HG03521 (cell line): Measurements from ENCODE around the gene RTF1.
A peak's percentile ranks its signal among the peaks of the same experiment; 100 is the strongest.
"Not testable (repeated sequence)": the region's sequence is repeated elsewhere in the genome, so short reads cannot be mapped to it uniquely, and the experiment has no call there.

Source experiments
- ATAC-seq: cut with Tn5 transposase; IDR thresholded peaks from one replicate; pipeline ENCODE4 v1.9.1; 2021; ENCODE audit warnings: mild to moderate bottlenecking, moderate library complexity; ENCODE audit not compliant: unreplicated experiment

RTF1 gene

GRCh38 chr15:41435037-41435786, 18.3 kb downstream of the RTF1 start:
- no peak for ATAC-seq

DNA sequence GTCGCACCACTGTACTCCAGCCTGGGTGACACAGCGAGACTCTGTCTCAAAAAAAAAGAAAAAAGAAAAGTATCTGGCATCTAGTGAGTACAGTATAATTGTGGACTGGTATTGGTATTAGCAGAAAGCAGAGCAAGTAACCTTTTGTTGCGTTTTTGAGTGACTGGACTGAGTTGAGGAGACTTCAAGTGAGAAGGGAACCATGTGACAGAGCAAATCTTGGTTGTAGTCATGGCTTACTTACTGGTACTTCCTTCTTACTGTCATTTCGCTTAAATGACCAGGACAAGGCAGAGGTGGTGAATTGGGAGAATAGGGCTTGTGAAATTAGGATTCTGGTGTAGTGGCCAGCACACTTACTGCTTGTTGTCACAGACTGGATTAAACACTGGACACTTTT, 20.6 kb downstream of the RTF1 start:
- no peak for ATAC-seq

DNA sequence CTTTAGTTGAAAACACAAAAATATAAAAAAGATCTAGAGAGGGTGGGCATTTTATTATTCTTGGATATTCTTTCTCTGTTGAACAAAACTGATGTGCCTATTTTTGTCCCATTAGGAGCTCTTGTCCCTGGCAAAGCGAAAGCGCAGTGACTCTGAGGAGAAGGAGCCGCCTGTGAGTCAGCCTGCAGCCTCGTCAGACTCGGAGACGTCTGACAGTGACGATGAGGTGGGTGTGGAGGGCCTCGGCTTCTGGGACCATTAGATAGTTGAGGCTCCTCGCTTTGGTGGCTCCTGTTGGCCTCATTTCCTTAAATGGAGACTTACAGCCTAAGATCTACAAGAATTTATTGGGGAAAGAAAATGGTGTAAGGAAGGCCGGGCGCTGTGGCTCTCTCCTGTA, 21.3 kb downstream of the RTF1 start:
- ATAC-seq, result no peak

DNA sequence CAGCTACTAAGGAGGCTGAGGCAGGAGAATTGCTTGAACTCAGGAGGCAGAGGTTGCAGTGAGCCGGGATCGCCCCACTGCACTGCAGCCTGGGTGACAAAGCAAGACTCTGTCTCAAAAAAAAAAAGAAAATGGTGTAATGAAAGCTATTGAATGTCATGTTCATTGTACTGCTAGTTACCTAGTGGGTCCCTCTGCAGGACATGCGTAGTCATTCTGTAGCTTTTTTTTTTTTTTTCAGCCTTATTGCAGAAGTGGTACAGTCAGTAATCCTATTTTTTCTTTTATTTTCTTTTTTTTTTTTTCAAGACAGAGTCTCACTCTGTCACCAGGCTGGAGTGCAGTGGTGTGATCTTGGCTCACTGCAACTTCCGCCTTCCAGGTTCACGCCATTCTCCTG, 21.9 kb downstream of the RTF1 start:
- ATAC-seq, result not testable (repeated sequence)

- ATAC-seq, result no peak
These were observed 26.4 kb downstream of the RTF1 start for GRCh38 chr15:41443275-41443674.

DNA sequence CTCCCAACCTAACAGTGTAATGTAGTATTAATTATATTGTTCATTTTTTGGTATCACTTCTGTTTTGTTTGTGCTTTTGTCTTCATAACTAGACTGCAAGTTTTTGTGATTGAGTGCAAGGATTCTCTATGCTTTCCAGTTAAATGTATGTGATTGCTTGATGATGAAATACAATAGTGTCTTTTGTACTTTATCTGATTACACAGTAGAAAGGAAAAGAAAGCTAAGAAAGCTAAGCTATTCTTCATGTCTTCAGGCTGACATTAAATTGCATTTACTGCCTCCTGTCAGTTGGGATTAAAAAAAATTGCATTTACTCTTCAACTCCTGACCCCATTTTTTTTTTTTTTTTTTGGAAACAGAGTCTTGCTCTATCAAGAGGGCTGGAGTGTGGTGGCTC, 28.5 kb downstream of the RTF1 start:
- no peak for ATAC-seq

DNA sequence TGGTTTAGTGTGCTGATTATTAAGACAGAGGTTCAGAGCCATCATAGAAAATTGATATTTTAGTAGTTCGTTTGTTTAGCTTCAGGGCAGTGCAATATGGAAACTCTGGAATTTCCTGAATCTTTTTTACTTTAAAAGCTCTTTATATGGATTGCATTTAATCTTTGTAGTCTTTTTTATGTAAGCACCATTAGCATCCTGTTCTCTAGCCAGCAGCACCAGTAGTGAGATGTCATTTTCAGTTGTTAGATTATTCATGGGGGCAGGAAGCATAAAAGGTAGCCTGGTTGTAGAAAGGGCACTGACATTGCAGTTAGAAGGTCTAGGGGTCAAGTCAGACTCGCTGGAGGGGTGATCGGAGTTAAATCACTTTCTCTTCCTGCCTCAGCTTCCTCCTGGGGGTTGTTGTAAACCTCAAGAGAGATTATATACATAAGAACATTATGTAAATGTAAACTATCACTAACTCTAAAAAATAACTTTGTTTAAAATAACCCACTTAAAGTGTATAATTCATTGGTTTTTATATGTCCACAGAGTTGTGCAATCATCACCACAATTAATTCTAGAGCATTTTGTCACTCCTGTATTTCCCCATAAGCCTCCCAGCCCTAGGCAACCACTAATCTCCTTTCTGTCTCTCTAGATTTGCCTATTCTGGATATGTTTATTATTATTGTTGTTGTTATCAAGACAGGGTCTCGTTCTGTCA, 45.3 kb downstream of the RTF1 start:
- no peak for ATAC-seq

DNA sequence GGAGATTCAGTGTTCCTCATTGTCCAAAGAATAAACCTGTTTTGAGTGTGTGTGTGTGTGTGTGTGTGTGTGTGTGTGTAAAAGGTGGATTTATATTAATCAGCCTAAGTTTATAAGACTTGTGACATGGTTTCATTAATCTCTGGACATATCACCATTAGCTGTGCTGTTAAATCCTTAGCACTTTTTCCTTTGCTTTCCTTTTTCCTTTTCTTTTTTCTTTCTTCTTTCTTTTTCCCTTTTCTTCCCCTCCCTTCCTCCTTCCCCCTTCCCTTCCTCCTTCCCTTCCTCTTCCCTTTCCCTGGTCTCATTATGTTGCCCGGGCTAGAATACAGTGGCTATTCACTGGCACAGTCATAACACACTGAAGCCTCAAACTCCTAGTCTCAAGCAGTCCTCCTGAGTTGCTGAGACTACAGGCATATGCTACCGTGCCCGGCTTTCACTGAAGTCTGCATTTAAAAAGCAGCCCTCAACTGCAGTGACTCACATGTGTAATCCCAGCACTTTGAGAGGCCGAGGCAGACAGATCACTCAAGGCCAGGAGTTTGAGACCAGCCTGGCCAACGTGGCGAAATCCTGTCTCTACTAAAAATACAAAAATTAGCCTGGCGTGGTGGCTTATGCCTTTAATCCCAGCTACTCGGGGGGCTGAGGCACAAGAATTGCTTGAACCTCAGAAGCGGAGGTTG, 48.1 kb downstream of the RTF1 start:
- ATAC-seq, result no peak

DNA sequence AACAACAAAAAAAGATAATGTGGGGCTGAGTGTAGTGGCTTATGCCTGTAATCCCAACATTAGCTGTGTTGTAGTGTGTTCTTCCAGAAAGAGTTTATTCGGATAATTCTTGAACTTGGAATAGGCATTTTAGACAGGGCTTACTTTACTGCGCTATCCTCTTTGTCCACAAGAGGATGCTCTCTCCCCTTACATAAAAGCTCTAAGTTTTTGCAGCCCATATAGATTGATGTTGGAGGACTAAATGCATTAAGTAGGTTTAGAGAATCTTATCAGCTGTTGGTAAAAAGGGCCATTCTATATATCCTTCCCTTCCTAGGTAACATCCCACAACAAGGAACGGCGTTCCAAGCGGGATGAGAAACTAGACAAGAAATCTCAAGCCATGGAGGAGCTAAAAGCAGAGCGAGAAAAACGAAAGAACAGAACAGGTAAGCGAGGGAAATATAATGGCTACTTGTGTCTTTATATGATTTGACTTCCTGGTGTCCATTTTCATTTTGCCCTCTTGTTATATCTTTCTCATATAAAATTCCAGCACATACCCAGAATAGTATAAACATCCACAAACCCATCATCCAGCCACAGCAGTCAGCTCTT, 49.0 kb downstream of the RTF1 start:
- ATAC-seq, result no peak

DNA sequence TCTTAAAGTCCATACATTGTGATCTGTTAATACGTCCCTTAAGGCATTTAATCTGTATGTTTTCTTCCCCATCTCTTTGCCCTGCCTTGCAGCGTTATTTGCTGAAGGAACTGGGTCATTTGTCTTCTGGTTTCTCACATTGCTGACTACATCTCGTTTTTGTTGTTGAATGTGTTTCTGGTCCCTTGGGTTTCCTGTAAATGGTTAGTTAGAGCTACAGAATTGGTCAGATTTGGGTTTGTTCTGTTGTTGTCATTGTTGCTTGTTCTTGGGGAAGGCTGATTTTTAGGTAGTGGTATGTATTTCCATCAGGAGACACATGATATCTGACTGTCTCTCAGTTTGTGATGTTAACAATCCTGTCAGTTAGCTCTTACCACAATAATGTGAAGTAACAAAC, 49.8 kb downstream of the RTF1 start:
- ATAC-seq, result no peak

DNA sequence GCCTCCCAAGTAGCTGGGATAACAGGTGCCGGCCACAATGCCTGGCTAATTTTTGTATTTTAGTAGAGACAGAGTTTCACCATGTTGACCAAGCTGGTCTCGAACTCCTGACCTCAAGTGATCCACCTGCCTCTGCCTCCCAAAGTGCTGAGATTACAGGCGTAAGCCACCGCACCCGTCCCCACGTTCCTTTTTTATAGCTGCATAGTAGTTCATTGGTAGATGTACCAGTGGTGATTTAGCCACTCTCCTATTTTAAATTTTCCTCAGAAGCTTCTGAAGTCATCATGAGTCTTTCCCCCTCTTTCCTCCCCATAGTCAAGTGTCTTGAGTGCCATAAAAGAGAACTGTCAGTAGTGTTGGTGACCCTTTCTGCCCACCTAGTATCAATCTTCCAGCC, 52.7 kb downstream of the RTF1 start:
- ATAC-seq, result not testable (repeated sequence)

- ATAC-seq, result no peak
These were observed 56.5 kb downstream of the RTF1 start for GRCh38 chr15:41473418-41473817.

DNA sequence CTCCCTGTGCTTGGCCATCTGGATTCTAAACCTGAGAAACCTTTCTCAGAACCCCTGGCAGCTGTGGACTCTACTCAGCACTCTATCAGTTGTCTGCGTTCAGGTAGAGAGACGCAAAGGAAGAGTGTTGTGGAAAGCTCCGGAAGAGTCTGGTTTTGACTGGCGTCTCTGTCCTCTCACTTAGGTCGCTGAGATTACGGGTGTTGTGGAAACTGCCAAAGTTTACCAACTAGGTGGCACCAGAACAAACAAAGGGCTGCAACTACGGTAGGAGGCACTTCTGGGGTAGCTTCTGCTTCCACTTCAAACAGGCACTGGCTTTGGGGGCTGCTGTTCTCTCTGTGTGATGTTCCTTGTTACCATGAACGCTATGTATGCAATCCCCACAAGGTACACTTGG, 57.5 kb downstream of the RTF1 start:
- ATAC-seq, result no peak

- ATAC-seq, result no peak
These were observed 58.0 kb downstream of the RTF1 start for GRCh38 chr15:41474941-41475340.

- ATAC-seq, result no peak
These were observed 59.6 kb downstream of the RTF1 start for GRCh38 chr15:41476416-41477048.

DNA sequence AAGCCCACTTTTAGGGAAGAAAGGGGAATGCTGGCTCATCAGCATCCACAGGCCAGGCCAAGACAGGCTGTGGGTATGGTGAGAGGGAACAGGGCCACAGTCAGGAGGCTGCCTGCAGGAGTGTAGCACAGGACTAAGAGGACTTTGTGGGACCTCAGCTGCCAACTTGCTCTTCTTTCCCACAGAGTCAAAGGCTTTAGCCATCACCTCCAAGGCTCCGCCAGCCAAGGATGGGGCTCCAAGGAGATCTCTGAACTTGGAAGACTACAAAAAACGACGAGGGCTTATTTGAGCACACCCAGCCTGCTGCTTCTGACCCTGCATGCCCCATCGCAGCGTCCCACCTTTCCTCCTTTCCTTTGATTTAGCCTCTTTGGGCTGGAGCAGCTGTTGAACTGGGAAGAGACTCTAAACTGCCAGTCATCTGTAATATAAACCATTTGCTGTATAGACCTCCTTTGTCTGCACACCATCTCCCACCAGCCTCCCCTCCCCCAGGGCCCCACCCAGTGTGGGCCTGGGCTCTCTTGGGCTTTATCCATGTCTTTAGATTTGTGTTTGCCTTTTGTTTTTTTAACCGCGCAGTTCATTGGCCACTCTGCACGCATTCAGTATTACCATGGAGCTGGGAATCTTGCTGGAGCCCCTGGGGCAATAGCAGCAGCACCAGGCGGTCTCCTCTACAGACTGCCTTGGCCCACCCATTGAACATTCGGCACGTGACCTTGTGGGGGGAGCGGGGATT, 63.7 kb downstream of the RTF1 start:
- no peak for ATAC-seq

GRCh38 chr15:41482110-41482877, 65.4 kb downstream of the RTF1 start:
- ATAC-seq, result no peak

DNA sequence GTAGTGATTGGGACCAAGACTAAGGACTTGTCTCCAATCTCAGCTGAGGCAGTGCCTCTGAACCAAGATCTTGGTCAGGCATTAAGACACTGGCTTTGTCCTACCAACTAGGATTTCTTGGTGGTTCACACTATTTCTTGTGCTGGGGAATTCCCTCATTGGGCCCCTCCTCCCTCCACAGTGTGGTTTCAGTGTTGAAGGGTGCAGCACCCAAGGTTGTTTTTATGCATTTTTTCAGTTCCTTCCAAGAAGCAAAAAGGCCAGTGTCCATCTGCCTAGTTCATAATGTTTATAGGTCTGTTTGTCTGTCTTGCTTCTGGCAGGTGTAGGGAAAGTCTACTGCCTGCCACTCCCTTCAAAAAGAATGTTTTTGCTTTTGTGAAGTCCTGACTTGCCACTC, 66.2 kb downstream of the RTF1 start:
- ATAC-seq, result peak; percentile 49

GRCh38 chr15:41483519-41483918, 66.6 kb downstream of the RTF1 start:
- ATAC-seq, result no peak
